OCI-LY3 (cell line): ENCODE results near the gene ITGA3.

Experiments
- H2AFZ ChIP-seq: fragments of 200-600, 300-600 bp; shearing (Covaris generic); 2 replicates; pipeline ENCODE4 v1.6.0; 2014; ENCODE audit warnings: antibody characterized with exemption, low read depth, low read length
- H3K27ac ChIP-seq: fragments of 200-600, 300-600 bp; sonication (generic); 2 replicates; pipeline ENCODE4 v1.5.1; 2014; ENCODE audit warnings: mild to moderate bottlenecking, low read length, moderate library complexity, mixed read lengths
- H3K27me3 ChIP-seq: fragments of 200-600, 300-600 bp; sonication (generic); 2 replicates; pipeline ENCODE4 v1.6.1; 2014; ENCODE audit warnings: low read depth, low read length, mixed read lengths
- H3K36me3 ChIP-seq: fragments of 200-600, 300-600 bp; sonication (generic); replicated peaks from 2 replicates; pipeline ENCODE3; 2014; ENCODE audit warnings: low read depth, low read length, mixed read lengths
- H3K4me1 ChIP-seq: fragments of 300-600, 200-600 bp; sonication (generic); 2 replicates; pipeline ENCODE4 v1.6.1; 2014; ENCODE audit warnings: low read length, mixed read lengths
- H3K4me2 ChIP-seq: fragments of 200-600, 300-600 bp; sonication (generic); 2 replicates; pipeline ENCODE4 v1.6.1; 2014; ENCODE audit warnings: low read length, mixed read lengths
- H3K4me3 ChIP-seq: fragments of 300-600, 200-600 bp; sonication (generic); 2 replicates; pipeline ENCODE4 v1.5.1; 2014; ENCODE audit warnings: antibody characterized with exemption, mild to moderate bottlenecking, low read length, moderate library complexity
- H3K79me2 ChIP-seq: fragments of 300-600, 200-600 bp; shearing (Covaris generic); 2 replicates; pipeline ENCODE4 v1.6.1; 2014; ENCODE audit warnings: mild to moderate bottlenecking, low read length, mixed read lengths
- H3K9ac ChIP-seq: fragments of 300-600, 200-600 bp; shearing (Covaris generic); 2 replicates; pipeline ENCODE4 v1.6.0; 2014; ENCODE audit warnings: mild to moderate bottlenecking, low read length, moderate library complexity
- H3K9me3 ChIP-seq: fragments of 200-600, 300-600 bp; shearing (Covaris generic); 2 replicates; pipeline ENCODE4 v1.6.1; 2014; ENCODE audit warnings: low read length, mixed read lengths; ENCODE audit not compliant: insufficient read depth
- H4K20me1 ChIP-seq: fragments of 200-600, 300-600 bp; sonication (generic); 2 replicates; pipeline ENCODE4 v1.6.1; 2016; ENCODE audit warnings: low read length, mixed read lengths; ENCODE audit not compliant: insufficient read depth
- EZH2phosphoT487 ChIP-seq: fragments of 200-600 bp; shearing (Covaris generic); IDR thresholded peaks from 2 replicates; pipeline ENCODE4 v1.6.1; 2018; ENCODE audit warnings: antibody characterized with exemption, mixed run types, low read depth
- TF ChIP-seq, protein P1 (sequence below): fragments of 200-600, 300-600 bp; sonication (generic); IDR thresholded peaks from 2 replicates; pipeline ENCODE4 v1.5.1; 2014; ENCODE audit warnings: antibody characterized with exemption, low read length, low read depth

ITGA3 gene

DNA sequence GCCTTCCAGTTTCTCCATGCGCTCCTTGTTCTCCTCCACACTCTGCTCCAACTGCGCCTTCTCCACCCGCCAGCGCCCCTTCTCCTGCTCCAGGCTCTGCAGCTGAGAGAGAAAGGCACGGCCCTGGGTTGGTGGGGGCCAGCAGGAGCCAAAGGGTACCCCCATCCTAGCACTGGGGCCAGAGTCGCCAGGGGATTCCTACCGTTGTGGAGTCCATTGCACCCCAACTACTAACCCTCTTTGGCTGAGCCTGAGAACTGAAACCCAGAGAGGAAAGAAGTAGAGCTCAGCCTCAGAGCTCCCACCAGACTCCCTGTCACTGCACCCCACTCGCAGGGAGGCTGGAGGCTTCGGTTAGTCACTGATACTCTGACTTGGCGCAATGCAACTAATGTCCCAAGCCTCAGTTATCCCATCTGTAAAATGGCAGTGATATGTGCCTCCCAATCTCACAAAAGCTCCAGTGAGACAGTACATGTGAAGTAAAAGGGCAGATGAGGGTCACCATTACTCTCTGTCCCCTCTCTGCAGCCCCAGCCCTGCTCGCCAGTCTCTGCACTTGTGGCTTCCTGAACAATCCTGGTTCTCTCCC is 80.3 kb downstream of the ITGA3 start:
- Histone ChIP-seq H2AFZ (no peak overlapping the region), H4K20me1 (peaks cover 94% of the 10 kb centered on the region), H3K9ac (no peak overlapping the region), H3K4me2 (no peak overlapping the region), H3K27me3 (no peaks in the 10 kb centered on the region), H3K79me2 (peaks cover 43% of the 10 kb centered on the region), H3K4me1 (peaks cover 36% of the 10 kb centered on the region), H3K36me3 (peaks cover 79% of the 10 kb centered on the region), H3K9me3 (no peaks in the 10 kb centered on the region), H3K4me3 (no peak overlapping the region), H3K27ac (no peak overlapping the region)
- no peak for TF ChIP-seq EZH2phosphoT487
- TF ChIP-seq, protein P1, sequence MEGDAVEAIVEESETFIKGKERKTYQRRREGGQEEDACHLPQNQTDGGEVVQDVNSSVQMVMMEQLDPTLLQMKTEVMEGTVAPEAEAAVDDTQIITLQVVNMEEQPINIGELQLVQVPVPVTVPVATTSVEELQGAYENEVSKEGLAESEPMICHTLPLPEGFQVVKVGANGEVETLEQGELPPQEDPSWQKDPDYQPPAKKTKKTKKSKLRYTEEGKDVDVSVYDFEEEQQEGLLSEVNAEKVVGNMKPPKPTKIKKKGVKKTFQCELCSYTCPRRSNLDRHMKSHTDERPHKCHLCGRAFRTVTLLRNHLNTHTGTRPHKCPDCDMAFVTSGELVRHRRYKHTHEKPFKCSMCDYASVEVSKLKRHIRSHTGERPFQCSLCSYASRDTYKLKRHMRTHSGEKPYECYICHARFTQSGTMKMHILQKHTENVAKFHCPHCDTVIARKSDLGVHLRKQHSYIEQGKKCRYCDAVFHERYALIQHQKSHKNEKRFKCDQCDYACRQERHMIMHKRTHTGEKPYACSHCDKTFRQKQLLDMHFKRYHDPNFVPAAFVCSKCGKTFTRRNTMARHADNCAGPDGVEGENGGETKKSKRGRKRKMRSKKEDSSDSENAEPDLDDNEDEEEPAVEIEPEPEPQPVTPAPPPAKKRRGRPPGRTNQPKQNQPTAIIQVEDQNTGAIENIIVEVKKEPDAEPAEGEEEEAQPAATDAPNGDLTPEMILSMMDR, result no peak

GRCh38 chr17:50137042-50137441 is 81.1 kb downstream of the ITGA3 start:
- Histone ChIP-seq H3K4me3 (no peak overlapping the region), H4K20me1 (peaks cover 96% of the 10 kb centered on the region), H3K9me3 (no peaks in the 10 kb centered on the region), H3K27me3 (no peaks in the 10 kb centered on the region), H3K27ac (0 out of 2 replicates have a peak overlapping the region, but pooled peaks have one; percentile 2), H3K36me3 (peaks cover 81% of the 10 kb centered on the region), H3K79me2 (peaks cover 51% of the 10 kb centered on the region), H3K4me2 (no peak overlapping the region), H3K4me1 (peaks cover 35% of the 10 kb centered on the region), H3K9ac (no peak overlapping the region), H2AFZ (no peak overlapping the region)
- TF ChIP-seq EZH2phosphoT487, result no peak
- TF ChIP-seq, protein P1, result no peak

- peak overlapping the region; percentile 59 for H3K27ac ChIP-seq
- TF ChIP-seq, protein P1, result no peak
- TF ChIP-seq EZH2phosphoT487, result no peak
- peaks cover 91% of the 10 kb centered on the region for H3K36me3 ChIP-seq
- peaks cover 97% of the 10 kb centered on the region for H4K20me1 ChIP-seq
- peaks cover 74% of the 10 kb centered on the region for H3K79me2 ChIP-seq
- no peak overlapping the region for H3K4me2 ChIP-seq
- no peak overlapping the region for H2AFZ ChIP-seq
- H3K9ac ChIP-seq, result no peak overlapping the region
- no peaks in the 10 kb centered on the region for H3K27me3 ChIP-seq
- H3K4me3 ChIP-seq, result no peak overlapping the region
- H3K4me1 ChIP-seq, result peaks cover 55% of the 10 kb centered on the region
- no peaks in the 10 kb centered on the region for H3K9me3 ChIP-seq
These were observed 83.4 kb downstream of the ITGA3 start for GRCh38 chr17:50139185-50139783.
